GM23338 (cell line): ENCODE data around the gene CGREF1. TPM values are rescaled to one million over a fixed set of nuclear protein-coding genes. Genes with fewer than 3 reads are reported as not detected.

Source experiments
- ATAC-seq: fragments of 200-7000 bp; cut with Tn5 transposase; 3 replicates; pipeline ENCODE4 v1.9.1; 2020
- DNase-seq: peaks from one replicate; pipeline ENCODE4 v3.0.0-alpha.2; 2015; ENCODE audit warnings: low spot score
- H2AFZ ChIP-seq: fragments of 200-600 bp; sonication (generic); 2 replicates; pipeline ENCODE4 v1.8.0; 2016; ENCODE audit warnings: antibody characterized with exemption, mild to moderate bottlenecking, moderate library complexity
- H3F3A ChIP-seq: fragments of 200-600 bp; sonication (generic); replicated peaks from 2 replicates; pipeline ENCODE4 v1.8.0; 2017; ENCODE audit warnings: antibody characterized with exemption, mixed run types, low read depth
- H3K27ac ChIP-seq: fragments of 200-600 bp; sonication (generic); 2 replicates; pipeline ENCODE4 v1.6.1; 2016; ENCODE audit warnings: low read depth
- H3K27me3 ChIP-seq: fragments of 200-600 bp; sonication (generic); 2 replicates; pipeline ENCODE4 v1.8.0; 2016; ENCODE audit warnings: mild to moderate bottlenecking, mixed run types, moderate library complexity; ENCODE audit not compliant: insufficient read depth
- H3K36me3 ChIP-seq: fragments of 200-600 bp; sonication (generic); 2 replicates; pipeline ENCODE4 v1.8.0; 2016; ENCODE audit warnings: mild to moderate bottlenecking; ENCODE audit not compliant: insufficient read depth
- H3K4me1 ChIP-seq: fragments of 200-600 bp; sonication (generic); 2 replicates; pipeline ENCODE4 v1.8.0; 2016; ENCODE audit warnings: mild to moderate bottlenecking, moderate library complexity; ENCODE audit not compliant: insufficient read depth
- H3K4me2 ChIP-seq: fragments of 200-600 bp; sonication (generic); 2 replicates; pipeline ENCODE4 v1.7.1; 2017; ENCODE audit warnings: mixed run types
- H3K4me3 ChIP-seq: fragments of 200-600 bp; sonication (generic); 2 replicates; pipeline ENCODE4 v1.6.1; 2016; ENCODE audit warnings: mixed run types
- H3K79me2 ChIP-seq: fragments of 200-600 bp; sonication (generic); replicated peaks from 2 replicates; pipeline ENCODE4 v1.8.0; 2017; ENCODE audit warnings: mild to moderate bottlenecking; ENCODE audit not compliant: insufficient read depth
- H3K9me2 ChIP-seq: fragments of 200-600 bp; sonication (generic); 2 replicates; pipeline ENCODE4 v1.8.0; 2017; ENCODE audit not compliant: insufficient read depth
- H4K20me1 ChIP-seq: fragments of 200-600 bp; sonication (generic); replicated peaks from 2 replicates; pipeline ENCODE4 v1.8.0; 2017; ENCODE audit warnings: mild to moderate bottlenecking; ENCODE audit not compliant: insufficient read depth
- H3K27ac Mint-ChIP-seq: 2 replicates; pipeline ENCODE4 v1.8.0; 2020; ENCODE audit warnings: inconsistent platforms, mild to moderate bottlenecking, moderate library complexity, mixed read lengths
- H3K27me3 Mint-ChIP-seq: 3 replicates; pipeline ENCODE4 v1.8.0; 2022; ENCODE audit warnings: low read depth, mild to moderate bottlenecking, moderate library complexity, mixed read lengths, inconsistent platforms; ENCODE audit not compliant: insufficient read depth, poor library complexity
- H3K36me3 Mint-ChIP-seq: 3 replicates; pipeline ENCODE4 v1.8.0; 2021; ENCODE audit warnings: low read depth, mild to moderate bottlenecking, inconsistent platforms, moderate library complexity, mixed read lengths
- H3K4me1 Mint-ChIP-seq: 3 replicates; pipeline ENCODE4 v1.8.0; 2020; ENCODE audit warnings: mild to moderate bottlenecking, inconsistent platforms, mixed read lengths
- H3K4me3 Mint-ChIP-seq: 3 replicates; pipeline ENCODE4 v1.8.0; 2021; ENCODE audit warnings: moderate library complexity, mild to moderate bottlenecking, inconsistent platforms, mixed read lengths
- H3K9me3 Mint-ChIP-seq: 3 replicates; pipeline ENCODE4 v1.8.0; 2020; ENCODE audit warnings: moderate library complexity, mild to moderate bottlenecking, inconsistent platforms, mixed read lengths
- CREB1 ChIP-seq: fragments of 250-450 bp; sonication (Bioruptor Pico); IDR thresholded peaks from 2 replicates; pipeline ENCODE4 v1.5.0; 2020; ENCODE audit warnings: low read depth, mild to moderate bottlenecking, moderate library complexity
- CTCF ChIP-seq, 2 experiments: fragments of 200-600 bp in 1 of 2; sonication (generic) in 1 of 2; conservative IDR thresholded peaks; 2 replicates each; pipeline versions ENCODE4 v1.5.1 to v1.6.1; 2016 to 2017; ENCODE audit warnings: antibody characterized with exemption in 2 of 2, low read depth in 2 of 2, mild to moderate bottlenecking in 2 of 2, moderate library complexity in 1 of 2
- ETS1 ChIP-seq: IDR thresholded peaks from 2 replicates; pipeline ENCODE4 v1.6.1; 2016; ENCODE audit warnings: antibody characterized with exemption
- EZH2 ChIP-seq: fragments of 200-600 bp; sonication (generic); IDR thresholded peaks from one replicate; pipeline ENCODE4 v1.8.0; 2017; ENCODE audit warnings: antibody characterized with exemption, mild to moderate bottlenecking, low read depth; ENCODE audit not compliant: unreplicated experiment
- EZH2phosphoT487 ChIP-seq: fragments of 200-600 bp; sonication (generic); IDR thresholded peaks from one replicate; pipeline ENCODE4 v1.8.1; 2018; ENCODE audit warnings: antibody characterized with exemption; ENCODE audit not compliant: unreplicated experiment
- JUNB ChIP-seq: IDR thresholded peaks from one replicate; pipeline ENCODE4 v1.6.1; 2016; ENCODE audit warnings: antibody characterized with exemption; ENCODE audit not compliant: unreplicated experiment
- NANOG ChIP-seq: IDR thresholded peaks from 2 replicates; pipeline ENCODE4 v1.6.1; 2016; ENCODE audit warnings: antibody characterized with exemption, borderline replicate concordance
- POLR2AphosphoS5 ChIP-seq: IDR thresholded peaks from 2 replicates; pipeline ENCODE4 v1.6.1; 2016; ENCODE audit warnings: antibody characterized with exemption, low read depth
- REST ChIP-seq: IDR thresholded peaks from one replicate; pipeline ENCODE4 v1.6.1; 2018; ENCODE audit warnings: antibody characterized with exemption; ENCODE audit not compliant: unreplicated experiment
- STAT1 ChIP-seq: IDR thresholded peaks from one replicate; pipeline ENCODE4 v1.6.1; 2016; ENCODE audit warnings: antibody characterized with exemption; ENCODE audit not compliant: unreplicated experiment
- ZNF114 ChIP-seq: fragments of 250-450 bp; sonication (Bioruptor Pico); IDR thresholded peaks from 2 replicates; pipeline ENCODE4 v1.5.0; 2020; ENCODE audit warnings: mild to moderate bottlenecking, moderate library complexity
- ZNF331 ChIP-seq: fragments of 250-450 bp; sonication (Bioruptor Pico); IDR thresholded peaks from 2 replicates; pipeline ENCODE4 v1.5.0; 2020; ENCODE audit warnings: low read depth, mild to moderate bottlenecking, moderate library complexity
- ZNF462 ChIP-seq: fragments of 250-450 bp; sonication (Bioruptor Pico); IDR thresholded peaks from 2 replicates; pipeline ENCODE4 v1.5.0; 2020; ENCODE audit warnings: mild to moderate bottlenecking, moderate library complexity
- polyA plus RNA-seq: library from polyadenylated mRNA; unstranded; fragments of >200 nt; fragmentation: Nextera tagmentation; extraction: Ambion mirVana; gene quantifications from 2 replicates; pipeline ENCODE4 v1.2.1, GENCODE V29; 2016
- total RNA-seq: library from RNA; depleted of rRNA; stranded (reverse); fragments of >200 nt; shearing (Covaris generic); gene quantifications from 2 replicates; pipeline ENCODE4 v1.2.3, GENCODE V29; 2014

Gene CGREF1
- total and polyA plus RNA-seq, 2 experiments from 2014 or later = 4.1 to 4.5 TPM

GRCh38 chr2:27115519-27115918, 3.4 kb downstream of the CGREF1 start:
- no peak overlapping the region for H2AFZ ChIP-seq
- H3K79me2 ChIP-seq = no peaks in the 10 kb centered on the region
- H3K9me2 ChIP-seq = no peaks in the 10 kb centered on the region
- no peak overlapping the region for H3K4me3 Mint-ChIP-seq
- H3K4me1 Mint-ChIP-seq = peaks cover 12% of the 10 kb centered on the region
- no peak for DNase-seq
- TF ChIP-seq NANOG (no peak), CTCF (conservative IDR thresholded peaks at IDR 0.05; ENCODE audit: low read depth in 2 of 2) (no peak), STAT1 (no peak), REST (no peak), ETS1 (no peak), CREB1 (CRISPR knock-in tag) (no peak), EZH2phosphoT487 (no peak), ZNF462 (CRISPR knock-in tag) (no peak), ZNF114 (CRISPR knock-in tag) (no peak), POLR2AphosphoS5 (no peak), JUNB (no peak), ZNF331 (no peak), EZH2 (no peak)
- H3K27ac ChIP-seq = no peak overlapping the region
- H3K27me3 ChIP-seq = peaks cover 37% of the 10 kb centered on the region
- H3K27ac Mint-ChIP-seq = no peak overlapping the region
- H3K36me3 Mint-ChIP-seq = no peaks in the 10 kb centered on the region
- no peaks in the 10 kb centered on the region for H4K20me1 ChIP-seq
- peaks cover 11% of the 10 kb centered on the region for H3K4me1 ChIP-seq
- no peaks in the 10 kb centered on the region for H3K36me3 ChIP-seq
- H3F3A ChIP-seq = peaks cover 9% of the 10 kb centered on the region; the same call in 1 of the 2 replicates
- no peak for ATAC-seq
- no peak overlapping the region for H3K4me3 ChIP-seq
- no peak overlapping the region for H3K4me2 ChIP-seq
- peaks cover 32% of the 10 kb centered on the region for H3K27me3 Mint-ChIP-seq
- H3K9me3 Mint-ChIP-seq = no peaks in the 10 kb centered on the region; the same call in 2 of the 3 replicates
